ENCODE measurements around the gene NOTCH3. TPM values are rescaled to one million over a fixed set of nuclear protein-coding genes. Genes with fewer than 3 reads are reported as not detected.

Gene NOTCH3
- total RNA-seq, 4 donors from 2014 or later: 95.6 to 278 (median 122) TPM

GRCh38 chr19:15173746-15174404 lies 26.9 kb downstream of the NOTCH3 start:
- Histone ChIP-seq H3K36me3 (peaks cover 0 to 97% (median 18%) of the 10 kb centered on the region in 3 donors), H3K27me3 (peaks cover 0 to 14% (median 0%) of the 10 kb centered on the region in 4 donors), H3K9me3 (no peaks in the 10 kb centered on the region), H3K4me3 (no peak overlapping the region), H3K27ac (no peak overlapping the region), H3K4me1 (peaks cover 0 to 11% (median 7%) of the 10 kb centered on the region in 3 donors)
- 88 to 95% methylated on average over 8 of the region's 37 CpGs for WGBS, 2 donors
- intact Hi-C loops (cut with DNase I): no loop called here
- no peak for DNase-seq
- TF ChIP-seq POLR2A (IDR thresholded peaks at IDR 0.05) (no peak), CTCF (IDR thresholded peaks at IDR 0.05) (peak in 1 of 6 experiments; percentile 24)

GRCh38 chr19:15170345-15170744 lies 30.4 kb downstream of the NOTCH3 start:
- intact Hi-C loops (cut with DNase I): no loop called here
- WGBS, 2 donors: 92 to 95% methylated on average over 4 to 8 of the region's 32 CpGs
- H3K4me1 ChIP-seq: no peaks in the 10 kb centered on the region

GRCh38 chr19:15169541-15170285 lies 31.1 kb downstream of the NOTCH3 start:
- intact Hi-C loops (cut with DNase I): no loop called here

More at GRCh38 chr19:15170345-15170744, 30.4 kb downstream of the NOTCH3 start:
- no peak for TF ChIP-seq POLR2A (IDR thresholded peaks at IDR 0.05)
- no peak for TF ChIP-seq CTCF (IDR thresholded peaks at IDR 0.05)
- no peak for DNase-seq
- Histone ChIP-seq H3K4me3 (no peak overlapping the region), H3K27me3 (no peaks in the 10 kb centered on the region), H3K9me3 (peaks cover 0 to 18% (median 6%) of the 10 kb centered on the region in 3 donors), H3K36me3 (peaks cover 0 to 98% (median 26%) of the 10 kb centered on the region in 3 donors), H3K27ac (no peak overlapping the region)

DNA sequence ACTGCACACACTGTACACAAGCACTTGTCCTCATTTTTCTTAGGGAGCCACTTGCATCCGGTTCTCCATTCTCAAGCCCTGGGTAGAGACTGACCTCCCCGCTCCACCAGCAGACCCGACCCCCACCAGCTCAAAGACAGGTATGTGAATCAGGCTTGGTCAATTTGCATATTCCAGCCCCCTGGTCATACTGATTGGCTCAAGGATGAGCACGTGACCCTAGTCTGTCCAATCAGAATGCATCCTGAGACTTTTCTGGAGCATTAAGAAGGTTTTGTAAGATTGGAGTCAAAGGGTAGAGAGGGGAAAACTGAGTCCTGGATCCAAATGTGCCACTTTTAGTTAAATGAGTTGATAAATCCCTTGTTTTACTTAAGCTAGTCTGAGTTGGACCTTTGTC lies 34.1 kb downstream of the NOTCH3 start:
- H3K4me3 ChIP-seq: no peak overlapping the region
- peaks cover 0 to 27% (median 10%) of the 10 kb centered on the region in 3 donors for H3K9me3 ChIP-seq
- WGBS, 2 donors: 51 to 63% methylated on average over 4 of the region's 4 CpGs
- H3K4me1 ChIP-seq: no peaks in the 10 kb centered on the region
- no peak for DNase-seq
- peaks cover 0 to 100% (median 16%) of the 10 kb centered on the region in 3 donors for H3K36me3 ChIP-seq
- no peaks in the 10 kb centered on the region for H3K27me3 ChIP-seq
- intact Hi-C loops (cut with DNase I): no loop called here
- no peak overlapping the region for H3K27ac ChIP-seq
- TF ChIP-seq POLR2A (IDR thresholded peaks at IDR 0.05) (no peak), CTCF (IDR thresholded peaks at IDR 0.05) (no peak)

More at GRCh38 chr19:15169541-15170285, 31.1 kb downstream of the NOTCH3 start:
- H3K27me3 ChIP-seq: no peaks in the 10 kb centered on the region
- no peak overlapping the region for H3K27ac ChIP-seq
- peaks cover 0 to 25% (median 10%) of the 10 kb centered on the region in 3 donors for H3K9me3 ChIP-seq
- H3K4me1 ChIP-seq: no peaks in the 10 kb centered on the region
- TF ChIP-seq CTCF (IDR thresholded peaks at IDR 0.05) (no peak), POLR2A (IDR thresholded peaks at IDR 0.05) (no peak)
- no peak overlapping the region for H3K4me3 ChIP-seq
- DNase-seq: no peak
- WGBS, 2 donors: 77 to 92% methylated on average over 3 to 4 of the region's 10 CpGs
- H3K36me3 ChIP-seq: peaks cover 0 to 98% (median 26%) of the 10 kb centered on the region in 3 donors
